ENCODE measurements around the gene RAB3GAP2. TPM values are rescaled to one million over a fixed set of nuclear protein-coding genes. Genes with fewer than 3 reads are reported as not detected.
"Not testable (repeated sequence)": the region's sequence is repeated elsewhere in the genome, so short reads cannot be mapped to it uniquely, and the experiment has no call there.

Gene RAB3GAP2
- total RNA-seq, 5 donors from 2014 or later (not counting 1 experiment from before 2014, with no cell fraction given), result 42.1 to 55.1 (median 46.7) TPM

- DNase-seq, result no peak
- H3K27me3 ChIP-seq (replicated peaks in 1 of 2; ENCODE audit: control insufficient read depth in 2 of 2, extremely low read depth in 1 of 2, insufficient read depth in 2 of 2, low read length in 1 of 2), result no peaks in the 10 kb centered on the region
- WGBS (ENCODE audit: insufficient coverage), result 90% methylated on average over 1 of the region's 2 CpGs
- ChIA-PET CTCF (interaction anchor here in 1 of 2 donors (0.6 kb wide), 1 partner anchor 94 kb away, joined by 4 read pairs; no protein-coding TSS in a partner anchor), POLR2A (no interaction called here)
- no peaks in the 10 kb centered on the region for H3K9me3 Mint-ChIP-seq
- H3K36me3 ChIP-seq (ENCODE audit: control insufficient read depth in 2 of 2, extremely low read depth in 1 of 2, insufficient read depth in 1 of 2, low read length in 1 of 2), result peaks cover 0 to 40% of the 10 kb centered on the region in 2 donors
- no peaks in the 10 kb centered on the region for H3K4me1 ChIP-seq (ENCODE audit: control insufficient read depth in 1 of 2, extremely low read depth in 1 of 2, insufficient read depth in 2 of 2, low read length in 2 of 2)
- no peaks in the 10 kb centered on the region for H3K9me3 ChIP-seq
- H3K27ac Mint-ChIP-seq, result no peak overlapping the region
- no peak overlapping the region for H3K4me3 Mint-ChIP-seq
- peaks cover 53% of the 10 kb centered on the region for H3K36me3 Mint-ChIP-seq
- no peak for ATAC-seq (replicated peaks in 1 of 4)
- H3K4me3 ChIP-seq (ENCODE audit: control insufficient read depth in 1 of 2, extremely low read depth in 1 of 2, low read length in 1 of 2), result no peak overlapping the region
- H3K27ac ChIP-seq (ENCODE audit: low read length), result no peak overlapping the region
- H3K27me3 Mint-ChIP-seq, result no peaks in the 10 kb centered on the region
- peaks cover 0 to 11% (median 2%) of the 10 kb centered on the region in 3 donors for H3K4me1 Mint-ChIP-seq
Observed at GRCh38 chr1:220182656-220183055, 89.6 kb downstream of the RAB3GAP2 start.

DNA sequence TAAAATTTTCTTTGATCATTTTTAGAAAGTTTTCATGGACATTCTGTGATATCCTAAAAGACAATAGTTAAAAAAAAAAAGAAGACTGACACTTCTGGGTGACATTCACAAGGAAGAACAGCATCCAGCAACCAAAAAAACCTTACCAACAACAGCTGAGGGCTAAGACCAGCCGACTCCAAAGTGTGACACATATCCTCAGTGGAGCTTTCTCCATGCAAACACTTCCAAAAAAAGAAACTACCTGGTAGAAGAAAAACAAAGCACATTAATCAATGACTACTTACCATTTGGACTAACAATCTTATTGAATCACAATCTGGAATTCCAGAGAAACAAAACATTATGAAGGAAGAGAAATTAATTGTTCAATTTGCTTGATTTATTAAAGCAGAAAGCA is 90.1 kb downstream of the RAB3GAP2 start:
- Histone ChIP-seq H3K36me3 (ENCODE audit: control insufficient read depth in 2 of 2, extremely low read depth in 1 of 2, insufficient read depth in 1 of 2, low read length in 1 of 2) (peaks cover 0 to 38% of the 10 kb centered on the region in 2 donors), H3K4me1 (ENCODE audit: control insufficient read depth in 1 of 2, extremely low read depth in 1 of 2, insufficient read depth in 2 of 2, low read length in 2 of 2) (no peaks in the 10 kb centered on the region), H3K4me3 (ENCODE audit: control insufficient read depth in 1 of 2, extremely low read depth in 1 of 2, low read length in 1 of 2) (no peak overlapping the region), H3K27ac (ENCODE audit: low read length) (no peak overlapping the region), H3K27me3 (replicated peaks in 1 of 2; ENCODE audit: control insufficient read depth in 2 of 2, extremely low read depth in 1 of 2, insufficient read depth in 2 of 2, low read length in 1 of 2) (no peaks in the 10 kb centered on the region), H3K9me3 (no peaks in the 10 kb centered on the region)
- ATAC-seq (replicated peaks in 1 of 4), result no peak
- Mint-ChIP-seq H3K27me3 (no peaks in the 10 kb centered on the region), H3K27ac (no peak overlapping the region), H3K4me1 (peaks cover 0 to 11% (median 2%) of the 10 kb centered on the region in 3 donors), H3K9me3 (no peaks in the 10 kb centered on the region), H3K36me3 (peaks cover 54% of the 10 kb centered on the region), H3K4me3 (no peak overlapping the region)
- no peak for DNase-seq
- ChIA-PET CTCF (interaction anchor here in 1 of 2 donors (0.6 kb wide), 1 partner anchor 94 kb away, joined by 4 read pairs; no protein-coding TSS in a partner anchor), POLR2A (no interaction called here)
- 100% methylated on average over 1 of the region's 1 CpG for WGBS (ENCODE audit: insufficient coverage)

- no peaks in the 10 kb centered on the region for H3K27me3 ChIP-seq (replicated peaks in 1 of 2; ENCODE audit: control insufficient read depth in 2 of 2, extremely low read depth in 1 of 2, insufficient read depth in 2 of 2, low read length in 1 of 2)
- H3K36me3 Mint-ChIP-seq, result peaks cover 81% of the 10 kb centered on the region
- H3K4me3 ChIP-seq (ENCODE audit: control insufficient read depth in 1 of 2, extremely low read depth in 1 of 2, low read length in 1 of 2), result no peak overlapping the region
- POLR2A ChIA-PET, result no interaction called here
- peaks cover 0 to 11% (median 2%) of the 10 kb centered on the region in 3 donors for H3K4me1 Mint-ChIP-seq
- H3K9me3 ChIP-seq, result no peaks in the 10 kb centered on the region
- peaks cover 7 to 46% of the 10 kb centered on the region in 2 donors for H3K36me3 ChIP-seq (ENCODE audit: control insufficient read depth in 2 of 2, extremely low read depth in 1 of 2, insufficient read depth in 1 of 2, low read length in 1 of 2)
- WGBS (ENCODE audit: insufficient coverage), result 100% methylated on average over 1 of the region's 1 CpG
- no peak overlapping the region for H3K4me3 Mint-ChIP-seq
- H3K9me3 Mint-ChIP-seq, result no peaks in the 10 kb centered on the region
- no peaks in the 10 kb centered on the region for H3K27me3 Mint-ChIP-seq
- no peaks in the 10 kb centered on the region for H3K4me1 ChIP-seq (ENCODE audit: control insufficient read depth in 1 of 2, extremely low read depth in 1 of 2, insufficient read depth in 2 of 2, low read length in 2 of 2)
- CTCF ChIA-PET, result no interaction called here
- no peak for DNase-seq
- no peak overlapping the region for H3K27ac ChIP-seq (ENCODE audit: low read length)
- no peak overlapping the region for H3K27ac Mint-ChIP-seq
- ATAC-seq (replicated peaks in 1 of 4), result no peak
Observed at GRCh38 chr1:220176540-220176939, 95.7 kb downstream of the RAB3GAP2 start.

GRCh38 chr1:220170836-220171526 is 101.3 kb downstream of the RAB3GAP2 start:
- Histone ChIP-seq H3K27ac (ENCODE audit: low read length) (no peak overlapping the region), H3K4me1 (ENCODE audit: control insufficient read depth in 1 of 2, extremely low read depth in 1 of 2, insufficient read depth in 2 of 2, low read length in 2 of 2) (no peaks in the 10 kb centered on the region), H3K36me3 (ENCODE audit: control insufficient read depth in 2 of 2, extremely low read depth in 1 of 2, insufficient read depth in 1 of 2, low read length in 1 of 2) (peaks cover 10 to 62% of the 10 kb centered on the region in 2 donors), H3K9me3 (peaks cover 3% of the 10 kb centered on the region), H3K27me3 (replicated peaks in 1 of 2; ENCODE audit: control insufficient read depth in 2 of 2, extremely low read depth in 1 of 2, insufficient read depth in 2 of 2, low read length in 1 of 2) (no peaks in the 10 kb centered on the region), H3K4me3 (ENCODE audit: control insufficient read depth in 1 of 2, extremely low read depth in 1 of 2, low read length in 1 of 2) (no peak overlapping the region)
- POLR2A ChIA-PET, result no interaction called here
- Mint-ChIP-seq H3K9me3 (no peaks in the 10 kb centered on the region), H3K4me3 (no peak overlapping the region), H3K27me3 (no peaks in the 10 kb centered on the region), H3K4me1 (no peaks in the 10 kb centered on the region), H3K27ac (no peak overlapping the region), H3K36me3 (peaks cover 79% of the 10 kb centered on the region)
- no CpG with 5 or more reads among the region's 1 CpG for WGBS (ENCODE audit: insufficient coverage)
- ATAC-seq (replicated peaks in 1 of 4) (no peak), DNase-seq (no peak)
- CTCF ChIA-PET, result no interaction called here

- CTCF ChIA-PET; H3K4me3 ChIP-seq (ENCODE audit: control insufficient read depth in 1 of 2, extremely low read depth in 1 of 2, low read length in 1 of 2); ATAC-seq (replicated peaks in 1 of 4); H3K27me3 ChIP-seq (replicated peaks in 1 of 2; ENCODE audit: control insufficient read depth in 2 of 2, extremely low read depth in 1 of 2, insufficient read depth in 2 of 2, low read length in 1 of 2); POLR2A ChIA-PET; H3K9me3 Mint-ChIP-seq; H3K27ac ChIP-seq (ENCODE audit: low read length); H3K4me1 Mint-ChIP-seq; H3K9me3 ChIP-seq; H3K27ac Mint-ChIP-seq; H3K4me3 Mint-ChIP-seq; DNase-seq; H3K4me1 ChIP-seq (ENCODE audit: control insufficient read depth in 1 of 2, extremely low read depth in 1 of 2, insufficient read depth in 2 of 2, low read length in 2 of 2); H3K27me3 Mint-ChIP-seq: not testable (repeated sequence)
- H3K36me3 Mint-ChIP-seq, result peaks cover 76% of the 10 kb centered on the region
- WGBS (ENCODE audit: insufficient coverage), result no CpG with 5 or more reads among the region's 4 CpGs
- peaks cover 10 to 64% of the 10 kb centered on the region in 2 donors for H3K36me3 ChIP-seq (ENCODE audit: control insufficient read depth in 2 of 2, extremely low read depth in 1 of 2, insufficient read depth in 1 of 2, low read length in 1 of 2)
Observed at GRCh38 chr1:220169887-220170286, 102.4 kb downstream of the RAB3GAP2 start.

DNA sequence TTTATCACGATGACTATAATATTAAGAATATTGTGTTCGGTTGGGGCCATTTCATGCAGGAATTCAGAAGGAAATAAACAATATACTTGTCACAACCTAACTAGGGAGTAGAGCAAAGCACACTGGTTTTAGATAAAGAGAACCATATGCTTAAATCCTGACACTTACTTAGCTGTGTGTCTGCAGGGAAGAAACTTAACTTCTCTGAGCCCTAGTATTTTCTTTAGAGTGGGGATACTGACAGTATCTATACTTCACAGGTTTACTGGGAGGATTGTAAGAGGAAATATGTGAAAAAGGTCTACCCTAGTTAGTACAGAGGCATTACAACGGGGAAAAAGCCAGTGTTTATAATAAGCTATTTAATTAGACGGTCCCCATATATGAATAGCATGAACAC is 105.4 kb downstream of the RAB3GAP2 start:
- ChIA-PET POLR2A (no interaction called here), CTCF (interaction anchor here in 1 of 2 donors (0.6 kb wide), 1 partner anchor 93 kb away, joined by 4 read pairs; no protein-coding TSS in a partner anchor)
- no CpG with 5 or more reads among the region's 4 CpGs for WGBS (ENCODE audit: insufficient coverage)
- Mint-ChIP-seq H3K4me3 (no peak overlapping the region), H3K4me1 (no peaks in the 10 kb centered on the region), H3K27me3 (no peaks in the 10 kb centered on the region), H3K36me3 (peaks cover 56% of the 10 kb centered on the region), H3K9me3 (no peaks in the 10 kb centered on the region), H3K27ac (no peak overlapping the region)
- no peak overlapping the region for H3K27ac ChIP-seq (ENCODE audit: low read length)
- peaks cover 3% of the 10 kb centered on the region for H3K9me3 ChIP-seq
- H3K4me3 ChIP-seq (ENCODE audit: control insufficient read depth in 1 of 2, extremely low read depth in 1 of 2, low read length in 1 of 2), result no peak overlapping the region
- no peaks in the 10 kb centered on the region for H3K4me1 ChIP-seq (ENCODE audit: control insufficient read depth in 1 of 2, extremely low read depth in 1 of 2, insufficient read depth in 2 of 2, low read length in 2 of 2)
- peaks cover 9 to 64% of the 10 kb centered on the region in 2 donors for H3K36me3 ChIP-seq (ENCODE audit: control insufficient read depth in 2 of 2, extremely low read depth in 1 of 2, insufficient read depth in 1 of 2, low read length in 1 of 2)
- no peak for ATAC-seq (replicated peaks in 1 of 4)
- DNase-seq, result no peak
- H3K27me3 ChIP-seq (replicated peaks in 1 of 2; ENCODE audit: control insufficient read depth in 2 of 2, extremely low read depth in 1 of 2, insufficient read depth in 2 of 2, low read length in 1 of 2), result no peaks in the 10 kb centered on the region

Measured in T-cell (primary cell).